GM19351 (cell line): Measurements from ENCODE around the gene STAT1.
A peak's percentile ranks its signal among the peaks of the same experiment; 100 is the strongest.

Experiments
- ATAC-seq: cut with Tn5 transposase; IDR thresholded peaks from one replicate; pipeline ENCODE4 v1.9.1; 2021; ENCODE audit warnings: mild to moderate bottlenecking, moderate library complexity; ENCODE audit not compliant: unreplicated experiment

Gene STAT1

DNA sequence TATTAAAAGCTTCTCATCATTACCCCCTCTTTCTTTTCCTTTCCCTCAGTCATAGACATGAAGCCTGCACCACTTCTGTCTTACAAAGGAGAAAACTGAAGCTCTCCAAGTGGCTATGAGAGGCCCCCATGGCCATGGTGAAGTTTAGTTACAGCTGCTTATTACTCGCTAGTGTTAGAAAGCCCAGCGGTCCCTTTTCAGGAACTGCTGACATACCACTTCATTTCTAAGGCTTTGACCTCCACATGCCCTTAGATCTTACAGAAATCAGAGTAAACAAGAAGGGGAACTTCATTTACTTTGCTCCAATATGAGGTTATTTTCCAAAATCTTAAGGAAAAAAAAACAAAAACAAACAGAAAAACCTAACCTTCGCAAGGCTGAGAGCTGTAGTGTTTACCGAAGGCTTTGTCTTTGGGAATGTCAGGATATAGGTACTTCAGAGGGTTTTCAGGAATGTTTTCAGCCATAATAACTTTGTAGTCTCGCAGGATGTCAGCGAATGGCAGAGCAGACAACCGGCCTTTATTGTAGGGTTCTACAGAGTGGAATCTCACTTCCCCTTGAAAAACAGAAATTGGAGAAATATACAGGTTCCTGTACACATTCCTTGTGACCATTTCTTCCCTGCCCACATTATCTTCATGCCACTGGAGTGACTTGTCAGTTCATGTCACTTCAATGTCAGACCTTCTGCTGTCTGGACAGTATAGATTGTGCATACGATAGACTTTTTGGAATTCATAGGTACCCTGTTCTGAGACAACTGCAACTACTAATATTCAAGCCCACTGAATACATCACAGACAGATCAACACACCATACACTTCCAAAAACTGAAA is 18.8 kb upstream of the STAT1 start:
- ATAC-seq = no peak

DNA sequence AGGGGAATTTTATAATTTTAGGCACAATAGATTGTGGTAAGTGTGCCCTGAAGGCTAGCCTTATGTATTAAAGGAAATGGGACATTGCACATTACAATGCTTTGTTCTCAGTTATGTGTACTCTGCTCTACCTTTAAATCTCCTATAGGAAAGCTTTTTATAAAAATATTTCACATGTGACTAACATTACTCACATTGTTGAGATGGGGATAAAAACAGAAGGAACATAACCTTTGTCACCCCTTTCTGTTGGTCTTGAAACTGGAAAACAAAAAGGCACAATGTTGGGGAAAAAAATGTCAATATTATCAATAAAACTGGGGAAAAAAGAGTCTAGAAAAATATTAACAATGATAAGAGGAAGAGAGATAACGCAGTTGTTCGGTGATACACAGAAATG is 17.3 kb upstream of the STAT1 start:
- no peak for ATAC-seq

- ATAC-seq = peak; percentile 98
Measured at GRCh38 chr2:191030521-191031154, 16.7 kb upstream of the STAT1 start.

GRCh38 chr2:191029280-191029950 is 15.4 kb upstream of the STAT1 start:
- no peak for ATAC-seq

- no peak for ATAC-seq
Measured at GRCh38 chr2:191026377-191026776, 12.4 kb upstream of the STAT1 start.

- no peak for ATAC-seq
Measured at GRCh38 chr2:191025135-191025534, 11.2 kb upstream of the STAT1 start.

DNA sequence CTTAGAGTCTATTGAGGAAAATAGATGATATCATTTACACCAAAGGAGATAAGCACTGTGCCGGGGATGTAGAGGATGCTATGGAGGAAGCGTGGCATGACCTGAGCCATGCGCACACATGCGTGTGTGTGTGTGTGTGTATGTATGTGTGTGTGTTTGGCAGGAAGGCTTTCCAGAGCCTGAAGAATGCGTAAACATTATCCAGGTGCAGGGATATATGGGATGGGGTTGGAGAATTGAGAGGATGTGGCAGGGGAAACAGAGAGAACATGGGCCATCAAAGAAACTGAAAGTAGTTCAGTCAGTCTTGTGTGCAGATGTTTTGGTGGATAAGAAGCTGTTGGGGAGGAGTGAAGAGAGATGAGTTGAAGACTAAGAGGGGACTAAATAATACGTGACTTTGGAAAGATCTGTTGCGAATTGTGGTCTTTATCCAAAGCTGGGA is 9.3 kb upstream of the STAT1 start:
- no peak for ATAC-seq

- peak; percentile 30 for ATAC-seq
Measured at GRCh38 chr2:191020742-191021381, 6.9 kb upstream of the STAT1 start.

DNA sequence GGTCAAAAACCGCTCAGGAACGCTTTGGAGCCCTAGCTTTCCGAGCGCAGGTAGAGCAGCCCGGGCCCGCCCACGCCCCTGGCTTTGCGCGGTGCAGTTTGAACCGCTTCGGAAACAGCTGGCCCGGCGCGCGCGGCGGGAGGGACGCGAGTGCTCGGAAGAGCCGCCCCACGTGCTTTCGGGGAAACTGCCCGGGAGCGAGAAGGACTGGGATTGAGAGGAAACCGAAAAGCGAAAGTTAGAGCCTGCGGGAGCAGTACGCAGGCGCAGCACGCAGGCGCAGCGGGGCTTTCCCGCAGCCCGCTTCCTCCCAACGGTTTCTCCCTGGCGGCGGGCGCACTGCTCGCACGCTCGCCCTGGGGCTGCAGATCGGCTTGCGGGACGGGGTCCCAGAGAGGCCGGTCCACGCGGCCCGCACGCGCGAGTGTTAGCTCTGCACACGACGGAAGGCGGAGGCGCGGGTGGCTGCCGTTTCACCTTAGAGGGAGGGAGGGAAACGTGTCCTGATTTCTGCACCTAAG is 6.3 kb upstream of the STAT1 start:
- peak; percentile 71 for ATAC-seq

GRCh38 chr2:191019376-191019775 is 5.4 kb upstream of the STAT1 start:
- no peak for ATAC-seq

DNA sequence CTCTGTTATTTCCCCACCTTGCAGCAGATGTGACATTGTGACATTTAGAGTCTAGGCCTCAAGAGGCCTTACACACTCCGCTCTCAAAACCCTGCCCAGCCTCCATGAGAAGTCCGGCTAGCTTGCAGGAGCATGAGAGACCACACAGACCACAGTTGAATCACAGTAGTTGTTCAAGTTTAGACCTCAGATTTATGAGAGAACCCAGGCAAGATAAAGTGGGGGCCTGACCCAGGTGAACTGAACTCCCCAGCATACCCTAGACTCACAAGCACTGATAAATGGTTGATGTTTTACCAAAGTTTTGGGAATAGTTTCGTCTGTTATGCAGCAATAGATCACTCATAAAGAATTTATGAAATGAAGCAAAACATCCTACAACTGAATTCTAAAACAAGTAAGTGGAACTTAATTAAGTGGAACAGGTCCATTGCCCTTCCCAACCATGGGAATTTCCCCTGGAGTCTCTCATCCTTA is 4.7 kb upstream of the STAT1 start:
- ATAC-seq = no peak

DNA sequence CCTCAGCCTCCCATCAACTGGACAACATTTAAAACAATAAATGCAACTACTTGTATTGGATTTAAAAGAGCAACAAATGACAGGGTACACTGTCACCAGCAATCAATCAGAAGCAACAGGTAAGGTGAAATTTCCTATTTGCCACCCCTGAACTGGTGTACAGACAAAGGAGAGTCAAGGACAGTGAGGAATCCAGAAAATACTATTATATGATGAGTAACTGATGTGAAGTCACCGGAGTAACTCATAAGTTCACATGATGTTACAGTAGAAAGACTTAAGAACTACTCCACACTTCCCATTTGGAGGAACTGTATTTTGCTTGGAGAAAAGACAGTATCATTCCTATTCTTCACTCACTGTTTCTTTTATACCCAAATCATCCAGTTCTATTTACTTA is 4.1 kb upstream of the STAT1 start:
- ATAC-seq = no peak

DNA sequence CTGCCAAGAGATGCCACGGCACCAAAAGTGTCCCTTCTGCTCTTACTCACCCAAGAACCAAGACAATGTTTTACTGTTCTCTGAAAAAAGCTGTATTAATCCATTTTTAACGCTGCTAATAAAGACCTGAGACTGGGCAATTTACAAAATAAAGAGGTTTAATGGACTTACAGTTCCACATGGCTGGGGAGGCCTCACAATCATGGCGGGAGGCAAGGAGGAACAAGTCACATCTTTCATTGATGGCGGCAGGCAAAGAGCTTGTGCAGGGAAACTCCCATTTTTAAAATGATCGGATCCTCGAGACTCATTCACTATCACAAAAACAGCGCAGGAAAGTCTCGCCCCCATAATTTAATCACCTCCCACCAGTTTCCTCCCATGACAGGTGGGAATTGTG is 1.9 kb upstream of the STAT1 start:
- ATAC-seq = no peak

DNA sequence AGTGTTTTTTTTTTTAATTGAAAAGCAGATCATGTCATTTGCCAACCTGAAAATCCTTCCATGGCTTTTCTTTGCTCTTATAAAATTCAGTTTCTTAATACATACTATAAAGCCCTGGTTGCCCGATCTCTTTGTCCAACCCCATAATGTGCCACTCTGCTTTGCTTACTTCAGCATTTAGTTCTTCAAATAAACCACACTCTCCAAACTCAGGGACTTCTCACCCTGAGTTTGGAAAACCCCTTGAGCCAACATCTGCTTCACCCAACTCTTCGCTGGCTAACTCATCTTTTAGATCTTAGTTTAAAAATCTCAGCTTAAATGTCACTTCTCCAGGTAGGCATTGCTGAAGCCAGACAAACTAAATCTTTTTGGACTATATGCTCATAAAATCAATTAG is 1.3 kb upstream of the STAT1 start:
- no peak for ATAC-seq

DNA sequence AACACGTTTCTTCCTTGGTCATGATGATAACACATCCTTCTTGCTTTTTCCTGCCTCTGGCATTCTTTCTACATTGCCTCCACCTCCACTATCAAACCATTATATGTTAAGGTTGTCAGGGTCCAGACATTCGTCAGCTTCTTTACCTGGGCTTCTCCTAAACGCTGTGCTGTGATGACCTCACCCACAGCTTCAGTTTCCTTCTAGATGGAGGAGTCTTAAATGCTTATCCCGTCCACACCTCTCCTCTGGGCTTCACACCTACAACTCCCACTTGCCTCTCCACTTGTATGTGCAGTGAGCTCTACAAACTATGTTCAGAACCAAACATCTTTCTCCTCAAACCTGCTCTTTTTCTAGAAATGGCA is 666 bp upstream of the STAT1 start:
- no peak for ATAC-seq

- no peak for ATAC-seq
Measured at GRCh38 chr2:191013682-191013931, 364 bp downstream of the STAT1 start.

DNA sequence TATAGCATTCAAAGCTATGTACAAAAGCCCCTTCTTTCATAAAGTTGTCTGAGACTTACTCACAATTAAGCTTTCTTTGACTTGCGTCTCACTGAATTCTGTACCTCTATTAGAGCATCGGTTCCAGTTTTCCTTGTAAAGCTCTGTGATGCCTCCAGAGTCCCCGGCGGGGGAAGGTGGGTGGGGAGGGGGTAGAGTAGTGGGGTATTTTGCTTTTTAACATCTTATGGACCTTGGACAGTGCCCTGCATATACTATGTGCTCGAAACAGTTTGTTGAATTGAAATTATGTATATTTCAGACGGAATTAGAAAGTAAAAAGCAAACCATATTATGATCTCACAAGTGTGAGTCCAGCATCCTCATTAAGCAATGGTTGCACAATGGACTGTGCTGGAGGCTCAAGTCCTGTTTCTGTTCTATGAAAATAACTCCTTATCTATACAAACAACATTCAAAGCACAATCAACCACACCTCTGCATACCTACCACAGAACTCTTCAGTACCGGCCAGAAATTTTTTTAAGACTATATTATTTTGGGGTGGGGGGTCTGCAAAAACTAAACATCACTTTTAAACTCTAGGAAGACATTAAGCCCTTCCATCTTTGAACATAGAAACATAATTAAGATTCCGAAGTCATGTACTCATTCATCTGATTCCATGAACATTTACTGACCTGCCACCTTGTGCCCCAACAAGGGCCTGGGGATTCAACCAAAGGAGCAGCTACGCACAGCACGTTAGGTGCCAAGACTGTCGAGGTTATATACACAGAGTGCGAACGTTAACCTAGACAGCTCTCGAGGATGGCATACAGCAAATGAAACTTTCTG is 908 bp downstream of the STAT1 start:
- no peak for ATAC-seq

DNA sequence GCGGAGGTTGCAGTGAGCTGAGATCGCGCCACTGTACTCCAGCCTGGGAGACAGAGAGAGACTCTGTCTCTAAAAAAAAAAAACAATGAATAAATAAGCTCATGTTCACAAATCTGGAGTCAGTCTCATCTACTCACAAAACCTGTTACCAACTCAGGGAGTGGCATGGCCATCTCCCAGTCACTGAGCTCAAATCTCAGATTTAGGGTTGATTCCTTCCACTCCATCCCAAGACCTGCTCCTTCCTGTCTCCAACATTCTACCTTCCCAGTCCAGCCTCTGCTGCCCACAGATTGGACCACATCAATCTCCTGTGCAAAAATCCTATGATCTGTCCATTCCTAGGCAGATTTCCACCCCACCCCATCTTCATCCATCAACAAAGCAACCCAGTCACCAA is 1.6 kb downstream of the STAT1 start:
- ATAC-seq = no peak

- ATAC-seq = no peak
Measured at GRCh38 chr2:191010887-191011885, 2.8 kb downstream of the STAT1 start.
